Measurements from ENCODE around the gene ZDHHC14.

Gene ZDHHC14

GRCh38 chr6:157436219-157436943, 55.4 kb downstream of the ZDHHC14 start:
- H3K27me3 Mint-ChIP-seq = no peaks in the 10 kb centered on the region
- H3K4me3 Mint-ChIP-seq = no peak overlapping the region
- no peaks in the 10 kb centered on the region for H3K36me3 Mint-ChIP-seq (ENCODE audit: low read depth)
- no peak overlapping the region for H3K27ac Mint-ChIP-seq
- peaks cover 13% of the 10 kb centered on the region for H3K4me1 Mint-ChIP-seq (ENCODE audit: low read depth)
- no peaks in the 10 kb centered on the region for H3K9me3 Mint-ChIP-seq

GRCh38 chr6:157436944-157437336, 56.0 kb downstream of the ZDHHC14 start:
- Mint-ChIP-seq H3K4me3 (no peak overlapping the region), H3K27me3 (no peaks in the 10 kb centered on the region), H3K4me1 (ENCODE audit: low read depth) (peaks cover 13% of the 10 kb centered on the region), H3K27ac (no peak overlapping the region), H3K9me3 (no peaks in the 10 kb centered on the region), H3K36me3 (ENCODE audit: low read depth) (no peaks in the 10 kb centered on the region)

- Mint-ChIP-seq H3K9me3 (peaks cover 13% of the 10 kb centered on the region), H3K4me1 (ENCODE audit: low read depth) (peaks cover 30% of the 10 kb centered on the region), H3K4me3 (no peak overlapping the region), H3K27me3 (no peaks in the 10 kb centered on the region), H3K27ac (no peak overlapping the region), H3K36me3 (ENCODE audit: low read depth) (peaks cover 12% of the 10 kb centered on the region)
These were observed 57.7 kb downstream of the ZDHHC14 start for GRCh38 chr6:157438611-157439111.

- H3K27ac Mint-ChIP-seq = no peak overlapping the region
These were observed 59.2 kb downstream of the ZDHHC14 start for GRCh38 chr6:157440171-157440570.

GRCh38 chr6:157442291-157442690, 61.3 kb downstream of the ZDHHC14 start:
- H3K27ac Mint-ChIP-seq = no peak overlapping the region
- H3K36me3 Mint-ChIP-seq (ENCODE audit: low read depth) = peaks cover 12% of the 10 kb centered on the region
- H3K9me3 Mint-ChIP-seq = peaks cover 14% of the 10 kb centered on the region
- H3K4me3 Mint-ChIP-seq = no peak overlapping the region
- peaks cover 33% of the 10 kb centered on the region for H3K4me1 Mint-ChIP-seq (ENCODE audit: low read depth)
- H3K27me3 Mint-ChIP-seq = no peaks in the 10 kb centered on the region

More at GRCh38 chr6:157440171-157440570, 59.2 kb downstream of the ZDHHC14 start:
- Mint-ChIP-seq H3K4me1 (ENCODE audit: low read depth) (peaks cover 33% of the 10 kb centered on the region), H3K36me3 (ENCODE audit: low read depth) (peaks cover 12% of the 10 kb centered on the region), H3K4me3 (no peak overlapping the region), H3K27me3 (no peaks in the 10 kb centered on the region), H3K9me3 (peaks cover 14% of the 10 kb centered on the region)

GRCh38 chr6:157443066-157443800, 62.2 kb downstream of the ZDHHC14 start:
- no peaks in the 10 kb centered on the region for H3K27me3 Mint-ChIP-seq
- peaks cover 33% of the 10 kb centered on the region for H3K4me1 Mint-ChIP-seq (ENCODE audit: low read depth)
- peaks cover 14% of the 10 kb centered on the region for H3K9me3 Mint-ChIP-seq
- peaks cover 12% of the 10 kb centered on the region for H3K36me3 Mint-ChIP-seq (ENCODE audit: low read depth)
- H3K27ac Mint-ChIP-seq = peak overlapping the region; percentile 85
- H3K4me3 Mint-ChIP-seq = no peak overlapping the region

- H3K27ac Mint-ChIP-seq = no peak overlapping the region
- H3K36me3 Mint-ChIP-seq (ENCODE audit: low read depth) = peaks cover 12% of the 10 kb centered on the region
- H3K27me3 Mint-ChIP-seq = no peaks in the 10 kb centered on the region
- H3K4me1 Mint-ChIP-seq (ENCODE audit: low read depth) = peaks cover 29% of the 10 kb centered on the region
- no peak overlapping the region for H3K4me3 Mint-ChIP-seq
- peaks cover 14% of the 10 kb centered on the region for H3K9me3 Mint-ChIP-seq
These were observed 64.5 kb downstream of the ZDHHC14 start for GRCh38 chr6:157445277-157446009.

GRCh38 chr6:157447735-157448134, 66.7 kb downstream of the ZDHHC14 start:
- Mint-ChIP-seq H3K9me3 (peaks cover 11% of the 10 kb centered on the region), H3K4me3 (no peak overlapping the region), H3K4me1 (ENCODE audit: low read depth) (peaks cover 12% of the 10 kb centered on the region)

GRCh38 chr6:157449610-157450009, 68.6 kb downstream of the ZDHHC14 start:
- H3K4me3 Mint-ChIP-seq = no peak overlapping the region
- H3K9me3 Mint-ChIP-seq = no peaks in the 10 kb centered on the region
- no peaks in the 10 kb centered on the region for H3K4me1 Mint-ChIP-seq (ENCODE audit: low read depth)
- no peak overlapping the region for H3K27ac Mint-ChIP-seq
- H3K27me3 Mint-ChIP-seq = no peaks in the 10 kb centered on the region
- H3K36me3 Mint-ChIP-seq (ENCODE audit: low read depth) = no peaks in the 10 kb centered on the region

More at GRCh38 chr6:157447735-157448134, 66.7 kb downstream of the ZDHHC14 start:
- Mint-ChIP-seq H3K27me3 (no peaks in the 10 kb centered on the region), H3K36me3 (ENCODE audit: low read depth) (peaks cover 6% of the 10 kb centered on the region), H3K27ac (no peak overlapping the region)

GRCh38 chr6:157450931-157451742, 70.1 kb downstream of the ZDHHC14 start:
- H3K27me3 Mint-ChIP-seq = no peaks in the 10 kb centered on the region
- no peaks in the 10 kb centered on the region for H3K9me3 Mint-ChIP-seq
- no peak overlapping the region for H3K4me3 Mint-ChIP-seq
- peaks cover 4% of the 10 kb centered on the region for H3K4me1 Mint-ChIP-seq (ENCODE audit: low read depth)
- no peak overlapping the region for H3K27ac Mint-ChIP-seq
- H3K36me3 Mint-ChIP-seq (ENCODE audit: low read depth) = no peaks in the 10 kb centered on the region

GRCh38 chr6:157452096-157452495, 71.1 kb downstream of the ZDHHC14 start:
- Mint-ChIP-seq H3K4me3 (no peak overlapping the region), H3K27ac (no peak overlapping the region), H3K4me1 (ENCODE audit: low read depth) (peaks cover 12% of the 10 kb centered on the region), H3K9me3 (no peaks in the 10 kb centered on the region), H3K27me3 (no peaks in the 10 kb centered on the region), H3K36me3 (ENCODE audit: low read depth) (no peaks in the 10 kb centered on the region)

- Mint-ChIP-seq H3K27me3 (no peaks in the 10 kb centered on the region), H3K4me1 (ENCODE audit: low read depth) (peaks cover 20% of the 10 kb centered on the region), H3K4me3 (no peak overlapping the region), H3K36me3 (ENCODE audit: low read depth) (no peaks in the 10 kb centered on the region), H3K27ac (no peak overlapping the region), H3K9me3 (no peaks in the 10 kb centered on the region)
These were observed 72.1 kb downstream of the ZDHHC14 start for GRCh38 chr6:157453131-157453530.

GRCh38 chr6:157453978-157454377, 73.0 kb downstream of the ZDHHC14 start:
- peaks cover 24% of the 10 kb centered on the region for H3K4me1 Mint-ChIP-seq (ENCODE audit: low read depth)
- H3K36me3 Mint-ChIP-seq (ENCODE audit: low read depth) = no peaks in the 10 kb centered on the region
- no peak overlapping the region for H3K27ac Mint-ChIP-seq
- H3K27me3 Mint-ChIP-seq = no peaks in the 10 kb centered on the region
- no peaks in the 10 kb centered on the region for H3K9me3 Mint-ChIP-seq
- H3K4me3 Mint-ChIP-seq = no peak overlapping the region

Data from stimulated activated naive CD8-positive, alpha-beta T cell treated with anti-CD3 and anti-CD28 coated beads, Interleukin-15, Interleukin-2, amounts not matched to agents 100 ng/mL and 50 ng/mL, for 24 hours (primary cell).